GM12878 (cell line): ENCODE measurements around the gene SLC29A1. TPM values are rescaled to one million over a fixed set of nuclear protein-coding genes. Genes with fewer than 3 reads are reported as not detected.
A peak's percentile ranks its signal among the peaks of the same experiment; 100 is the strongest.

ENCODE experiments used
- ATAC-seq: fragments of 200-7000 bp; cut with Tn5 transposase; 3 replicates; pipeline ENCODE4 v1.9.1; 2020; ENCODE audit warnings: mild to moderate bottlenecking, moderate library complexity
- BruUV-seq: library from RNA; stranded (reverse); fragments of 400-500 nt; replicated peaks from 2 replicates; lab custom pipeline; 2021; lab: Mats Ljungman, UMichigan
- CTCF ChIA-PET: fragments of 300-600 bp; sonication (Branson Sonifier 250); formaldehyde crosslinking; extraction: SDS; loops from one replicate; lab custom pipeline; 2021; ENCODE audit warnings: inconsistent platforms; lab: Yijun Ruan, JAX
- POLR2A ChIA-PET: fragments of 350-600 bp; formaldehyde crosslinking; extraction: SDS; loops from one replicate; lab custom pipeline; 2021; ENCODE audit warnings: inconsistent platforms; lab: Charles Lee
- RAD21 ChIA-PET: fragments of 300-600 bp; sonication (Branson Sonifier 250); formaldehyde crosslinking; loops from one replicate; lab custom pipeline; 2023; ENCODE audit warnings: antibody characterized with exemption; ENCODE audit not compliant: unreplicated experiment; lab: Charles Lee
- SMC1A ChIA-PET: fragments of 300-600 bp; sonication (Branson Sonifier 250); formaldehyde crosslinking; loops from one replicate; lab custom pipeline; 2023; ENCODE audit not compliant: unreplicated experiment, uncharacterized antibody; lab: Charles Lee
- DNase-seq: peaks from one replicate; pipeline ENCODE4 v3.0.0-alpha.2; 2011; ENCODE audit warnings: low read depth, low spot score
- FAIRE-seq: peaks from 3 replicates; lab custom pipeline; 2011; peaks lifted over from hg19 to GRCh38; lab: Jason Lieb, UNC
- H2AFZ ChIP-seq: 2 replicates; pipeline ENCODE4 v1.6.0; 2011; ENCODE audit warnings: low read depth, low read length, control low read depth; ENCODE audit not compliant: control insufficient read depth
- H3K27ac ChIP-seq: 2 replicates; pipeline ENCODE4 v1.5.1; 2011; ENCODE audit warnings: control low read depth; ENCODE audit not compliant: control insufficient read depth, insufficient read depth
- H3K27me3 ChIP-seq, 2 experiments: replicated peaks in 1 of 2; 2 replicates each; pipeline versions ENCODE4 v1.6.0 to v1.6.1; 2011; ENCODE audit warnings: low read length in 1 of 2; ENCODE audit not compliant: control insufficient read depth in 2 of 2, insufficient read depth in 2 of 2
- H3K36me3 ChIP-seq, 2 experiments: 2 replicates each; pipeline ENCODE4 v1.5.1; 2011; ENCODE audit warnings: low read length in 1 of 2; ENCODE audit not compliant: control insufficient read depth in 2 of 2, insufficient read depth in 2 of 2
- H3K4me1 ChIP-seq: 2 replicates; pipeline ENCODE4 v1.6.1; 2011; ENCODE audit warnings: mild to moderate bottlenecking, low read length, moderate library complexity, mixed read lengths; ENCODE audit not compliant: control insufficient read depth, insufficient read depth
- H3K4me2 ChIP-seq: 2 replicates; pipeline ENCODE4 v1.6.0; 2011; ENCODE audit warnings: control low read depth; ENCODE audit not compliant: control insufficient read depth, insufficient read depth
- H3K4me3 ChIP-seq: fragments of 200-600 bp; sonication (generic); 2 replicates; pipeline ENCODE4 v1.5.1; 2016
- H3K79me2 ChIP-seq: 2 replicates; pipeline ENCODE4 v1.6.0; 2011; ENCODE audit warnings: low read length; ENCODE audit not compliant: control insufficient read depth, insufficient read depth
- H3K9ac ChIP-seq: 2 replicates; pipeline ENCODE4 v1.8.0; 2011; ENCODE audit warnings: low read length, control low read depth, mixed read lengths; ENCODE audit not compliant: control insufficient read depth, insufficient read depth
- H3K9me3 ChIP-seq: replicated peaks from 3 replicates; pipeline ENCODE4 v1.5.1; 2011; ENCODE audit warnings: mild to moderate bottlenecking, low read length; ENCODE audit not compliant: control insufficient read depth, insufficient read depth
- H4K20me1 ChIP-seq: 2 replicates; pipeline ENCODE4 v1.6.0; 2011; ENCODE audit not compliant: control insufficient read depth, insufficient read depth
- ATF7 ChIP-seq: fragments of 450-650 bp; IDR thresholded peaks from 2 replicates; pipeline ENCODE4 v1.6.1; 2016; ENCODE audit warnings: low read depth, mild to moderate bottlenecking
- BHLHE40 ChIP-seq, 2 experiments: fragments of 450-650 bp in 1 of 2; IDR thresholded peaks; 2 replicates each; pipeline ENCODE4 v1.6.1; 2011 to 2017; ENCODE audit warnings: low read depth in 2 of 2, borderline replicate concordance in 1 of 2, improper control_type of control experiment in 1 of 2, low read length in 1 of 2, mild to moderate bottlenecking in 1 of 2
- BRCA1 ChIP-seq: IDR thresholded peaks from 2 replicates; pipeline ENCODE4 v1.6.1; 2011; ENCODE audit warnings: low read depth, low read length, improper control_type of control experiment
- CEBPB ChIP-seq, 2 experiments: fragments of 150-350 bp in 1 of 2; IDR thresholded peaks; 2 replicates each; pipeline ENCODE4 v1.6.1; 2012 to 2014; ENCODE audit warnings: low read depth in 2 of 2, low read length in 2 of 2, borderline replicate concordance in 1 of 2, inconsistent platforms in 1 of 2
- CHD4 ChIP-seq: fragments of 200-600 bp; sonication (generic); IDR thresholded peaks from 2 replicates; pipeline ENCODE4 v1.6.1; 2016; ENCODE audit warnings: mild to moderate bottlenecking
- FOXM1 ChIP-seq: IDR thresholded peaks from 2 replicates; pipeline ENCODE4 v1.6.1; 2012; ENCODE audit warnings: low read depth, mild to moderate bottlenecking, inconsistent platforms, low read length, moderate library complexity
- HDAC6 ChIP-seq: fragments of 200-600 bp; sonication (generic); IDR thresholded peaks from one replicate; pipeline ENCODE4 v1.8.0; 2017; ENCODE audit warnings: antibody characterized with exemption; ENCODE audit not compliant: unreplicated experiment
- HDGF ChIP-seq: fragments of 450-650 bp; IDR thresholded peaks from 2 replicates; pipeline ENCODE4 v1.6.1; 2016; ENCODE audit warnings: antibody characterized with exemption
- KLF5 ChIP-seq: fragments of 450-650 bp; IDR thresholded peaks from 2 replicates; pipeline ENCODE4 v1.6.1; 2014; ENCODE audit warnings: mild to moderate bottlenecking; ENCODE audit not compliant: partially characterized antibody
- MTA2 ChIP-seq: fragments of 450-650 bp; IDR thresholded peaks from 2 replicates; pipeline ENCODE4 v1.6.1; 2016; ENCODE audit warnings: low read depth, mild to moderate bottlenecking, moderate library complexity
- NBN ChIP-seq: fragments of 450-650 bp; IDR thresholded peaks from 2 replicates; pipeline ENCODE4 v1.6.1; 2016
- SPI1 ChIP-seq: IDR thresholded peaks from 2 replicates; pipeline ENCODE4 v1.6.1; 2011; ENCODE audit warnings: low read depth, mild to moderate bottlenecking, low read length, moderate library complexity, borderline replicate concordance; ENCODE audit not compliant: insufficient read depth
- STAT3 ChIP-seq: IDR thresholded peaks from 2 replicates; pipeline ENCODE4 v1.6.1; 2011; ENCODE audit warnings: low read depth, low read length, improper control_type of control experiment
- TCF3 ChIP-seq: IDR thresholded peaks from 2 replicates; pipeline ENCODE4 v1.6.1; 2012; ENCODE audit warnings: low read depth, mild to moderate bottlenecking, low read length, borderline replicate concordance; ENCODE audit not compliant: insufficient read depth
- ZNF24 ChIP-seq: fragments of 450-650 bp; IDR thresholded peaks from 2 replicates; pipeline ENCODE4 v1.6.1; 2017; ENCODE audit warnings: antibody characterized with exemption, mild to moderate bottlenecking
- ZSCAN29 ChIP-seq: fragments of 450-650 bp; IDR thresholded peaks from 2 replicates; pipeline ENCODE4 v1.6.1; 2017; ENCODE audit warnings: mild to moderate bottlenecking, moderate library complexity
- WGBS: methylation state at CpG from one replicate; pipeline ENCODE4 v1.1.6; 2016; ENCODE audit warnings: low lambda C conversion rate; ENCODE audit not compliant: insufficient replicate concordance, insufficient coverage; ENCODE audit errors: missing lambda C conversion rate; 5-methylcytosine and 5-hydroxymethylcytosine counted together
- in situ Hi-C: fragments of 300-500 bp; cut with MboI; formaldehyde crosslinking; loops from 9 replicates; pipeline ENCODE4 v1.14.3; 2018; ENCODE audit warnings: mixed read lengths
- intact Hi-C: fragments of 100-400 bp; cut with micrococcal nuclease; formaldehyde crosslinking; loops from one replicate; pipeline ENCODE4 v1.14.2; 2022; ENCODE audit not compliant: unreplicated experiment
- polyA plus RNA-seq, 11 experiments: library from polyadenylated mRNA; depleted of rRNA in 4 of 11; unstranded in 6 of 11; stranded (reverse) in 5 of 11; fragments of >200 nt; fragmentation: Nextera tagmentation in 4 of 11; fragmentation: Illumina TruSeq in 1 of 11; extraction: Ambion mirVana in 4 of 11; extraction: Trizol in 1 of 11; gene quantifications; 1 replicate in 1 of 11; 2 replicates in 10 of 11; pipeline versions ENCODE4 v1.2.1 to v1.2.3, GENCODE V29; 2011 to 2016; ENCODE audit warnings: inconsistent platforms in 2 of 11, missing spikeins in 2 of 11, low read depth in 1 of 11
- total RNA-seq, 4 experiments: library from RNA; depleted of rRNA in 3 of 4; stranded (reverse); fragments of >200 nt in 3 of 4; fragmentation: Illumina TruSeq in 1 of 4; extraction: Trizol in 1 of 4; gene quantifications; 2 replicates each; pipeline versions ENCODE4 v1.2.1 to v1.2.3, GENCODE V29; 2013 to 2021
- TF ChIP-seq, protein P1 (sequence below): IDR thresholded peaks from 2 replicates; pipeline ENCODE4 v1.6.1; 2011; ENCODE audit warnings: borderline replicate concordance, low read depth, mild to moderate bottlenecking, moderate library complexity, mixed read lengths, low read length; ENCODE audit not compliant: insufficient read depth; ENCODE audit errors: extremely low read length
- TF ChIP-seq, protein P2 (sequence below): fragments of 450-650 bp; IDR thresholded peaks from 2 replicates; pipeline ENCODE4 v1.6.1; 2016; ENCODE audit warnings: mild to moderate bottlenecking

Gene SLC29A1
- total and polyA plus RNA-seq, 10 of the 15 experiments (the other 5 are each of a cell fraction or from before 2014, with no cell fraction given): 10.0 to 132 (median 93.4) TPM

DNA sequence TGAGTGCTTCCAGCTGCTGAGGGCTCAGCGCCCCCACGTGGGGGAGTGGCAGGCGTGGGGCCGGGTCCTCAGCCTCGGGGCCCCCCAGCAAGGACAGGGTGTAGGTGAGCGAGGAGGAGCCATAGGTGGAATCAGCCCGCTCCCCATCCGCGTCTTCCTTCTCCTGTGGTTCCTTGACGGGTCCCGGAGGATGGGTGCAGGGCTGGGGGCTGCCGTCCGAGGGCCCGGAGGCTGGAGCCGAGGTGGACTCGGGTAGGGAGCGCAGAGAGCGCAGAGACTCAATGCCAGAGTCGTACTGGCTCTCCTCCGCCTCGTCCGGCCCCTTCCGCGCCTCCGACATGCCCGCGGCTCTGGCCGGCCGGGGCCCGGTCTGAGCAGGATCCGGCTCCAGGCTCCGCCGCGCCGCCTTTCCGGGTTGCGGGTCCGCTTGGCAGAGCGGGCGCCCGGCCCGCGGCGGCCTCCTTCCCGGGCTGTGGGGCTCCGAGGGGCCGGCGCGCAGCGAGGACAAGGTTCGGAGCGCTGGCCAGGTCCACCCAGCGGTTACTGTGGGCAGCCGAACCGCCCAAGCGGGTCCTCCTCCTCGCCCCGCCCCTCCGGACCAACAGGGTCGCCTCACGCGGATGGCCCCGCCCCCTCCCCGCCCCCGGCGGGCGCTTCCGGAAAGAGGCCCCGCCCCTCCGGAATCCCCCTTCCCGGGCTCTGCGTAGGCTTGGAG lies 41.8 kb downstream of the SLC29A1 start, which contains the start of gene NFKBIE (continued):
- no peak for TF ChIP-seq CHD4
- no peak; the same call in 1 of the 2 replicates for TF ChIP-seq TCF3
- TF ChIP-seq STAT3: no peak
- TF ChIP-seq BRCA1: no peak
- no peak for TF ChIP-seq FOXM1
- TF ChIP-seq ZSCAN29: no peak
- TF ChIP-seq, protein P1, sequence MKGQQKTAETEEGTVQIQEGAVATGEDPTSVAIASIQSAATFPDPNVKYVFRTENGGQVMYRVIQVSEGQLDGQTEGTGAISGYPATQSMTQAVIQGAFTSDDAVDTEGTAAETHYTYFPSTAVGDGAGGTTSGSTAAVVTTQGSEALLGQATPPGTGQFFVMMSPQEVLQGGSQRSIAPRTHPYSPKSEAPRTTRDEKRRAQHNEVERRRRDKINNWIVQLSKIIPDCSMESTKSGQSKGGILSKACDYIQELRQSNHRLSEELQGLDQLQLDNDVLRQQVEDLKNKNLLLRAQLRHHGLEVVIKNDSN: no peak
- TF ChIP-seq, all 136 proteins: peak for 41

DNA sequence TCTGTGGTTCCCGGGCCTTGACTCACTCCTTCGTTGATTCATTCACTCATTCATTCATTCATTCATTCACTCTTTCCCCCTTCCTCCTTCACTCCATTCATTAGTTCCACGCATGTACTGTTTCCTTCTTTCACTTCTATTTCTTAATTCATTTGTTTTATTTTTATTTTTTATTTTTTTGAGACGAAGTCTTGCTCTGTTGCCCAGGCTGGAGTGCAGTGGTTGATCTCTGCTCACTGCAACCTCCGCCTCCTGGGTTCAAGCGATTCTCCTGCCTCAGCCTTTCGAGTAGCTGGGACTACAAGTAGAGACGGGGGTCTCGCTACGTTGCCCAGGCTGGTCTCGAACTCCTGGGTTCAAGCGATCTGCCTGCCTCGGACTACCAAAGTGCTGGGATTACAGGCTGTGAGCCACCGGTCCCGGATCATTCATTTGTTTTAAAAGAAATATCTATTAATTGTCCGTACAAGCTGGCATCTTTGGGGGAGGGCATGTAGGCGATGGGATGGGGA lies 42.4 kb downstream of the SLC29A1 start:
- Histone ChIP-seq H3K27ac (peak overlapping the region; percentile 99), H2AFZ (peak overlapping the region; percentile 33), H3K4me3 (peak overlapping the region; percentile 61), H3K9ac (peak overlapping the region; percentile 62), H3K9me3 (no peaks in the 10 kb centered on the region), H3K4me1 (peaks cover 44% of the 10 kb centered on the region), H3K36me3 (peaks cover 0 to 2% of the 10 kb centered on the region in 2 experiments; a peak in 1 of 4 replicates), H3K79me2 (peaks cover 48% of the 10 kb centered on the region), H3K27me3 (peaks cover 0 to 2% of the 10 kb centered on the region in 2 experiments; a peak in 1 of 4 replicates), H4K20me1 (no peaks in the 10 kb centered on the region), H3K4me2 (peak overlapping the region; percentile 99)
- DNase-seq (no peak), ATAC-seq (no peak), FAIRE-seq (no peak)
- CTCF ChIA-PET: interaction anchor here (0.6 to 6.3 kb wide), 9 partner anchors 11 to 193 kb away, joined by 3 to 163 read pairs (median 22); partner anchors contain the start of genes AARS2 and SLC35B2
- intact Hi-C loops: loop anchor here (2.0 kb wide), 1 partner anchor 47 kb away; the partner anchor contains the start of gene AARS2
- RAD21 ChIA-PET: interaction anchor here (1.3 to 3.2 kb wide), 4 partner anchors 9 to 93 kb away, joined by 3 to 20 read pairs (median 6); no protein-coding TSS in a partner anchor
- POLR2A ChIA-PET: interaction anchor here (0.7 to 1.7 kb wide), 3 partner anchors 9 to 165 kb away, joined by 3 to 6 read pairs (median 5); partner anchors contain the start of genes HSP90AB1 and SLC35B2
- BruUV-seq: no TSS peak
- in situ Hi-C loops: loop anchor here (5.0 kb wide), 1 partner anchor 72 kb away; no protein-coding TSS in a partner anchor
- SMC1A ChIA-PET: interaction anchor here (3.0 to 4.6 kb wide), 2 partner anchors 72 to 93 kb away, joined by 11 to 79 read pairs; no protein-coding TSS in a partner anchor
- 16% methylated on average over 17 of the region's 17 CpGs for WGBS
- TF ChIP-seq CEBPB (IDR thresholded peaks at IDR 0.05; ENCODE audit: borderline replicate concordance in 1 of 2, low read depth in 2 of 2, low read length in 2 of 2): no peak
- peak; percentile 20; the same call in 1 of the 2 replicates for TF ChIP-seq MTA2
- TF ChIP-seq KLF5: no peak
- TF ChIP-seq, protein P2, sequence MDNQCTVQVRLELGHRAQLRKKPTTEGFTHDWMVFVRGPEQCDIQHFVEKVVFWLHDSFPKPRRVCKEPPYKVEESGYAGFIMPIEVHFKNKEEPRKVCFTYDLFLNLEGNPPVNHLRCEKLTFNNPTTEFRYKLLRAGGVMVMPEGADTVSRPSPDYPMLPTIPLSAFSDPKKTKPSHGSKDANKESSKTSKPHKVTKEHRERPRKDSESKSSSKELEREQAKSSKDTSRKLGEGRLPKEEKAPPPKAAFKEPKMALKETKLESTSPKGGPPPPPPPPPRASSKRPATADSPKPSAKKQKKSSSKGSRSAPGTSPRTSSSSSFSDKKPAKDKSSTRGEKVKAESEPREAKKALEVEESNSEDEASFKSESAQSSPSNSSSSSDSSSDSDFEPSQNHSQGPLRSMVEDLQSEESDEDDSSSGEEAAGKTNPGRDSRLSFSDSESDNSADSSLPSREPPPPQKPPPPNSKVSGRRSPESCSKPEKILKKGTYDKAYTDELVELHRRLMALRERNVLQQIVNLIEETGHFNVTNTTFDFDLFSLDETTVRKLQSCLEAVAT: peak; percentile 44; the same call in 1 of the 2 replicates
- no peak for TF ChIP-seq HDAC6
- TF ChIP-seq ZNF24: peak; percentile 100
- peak; percentile 7; the same call in 1 of the 2 replicates for TF ChIP-seq SPI1
- peak; percentile 73 for TF ChIP-seq ATF7
- TF ChIP-seq HDGF: peak; percentile 95
- TF ChIP-seq BHLHE40 (IDR thresholded peaks at IDR 0.05; ENCODE audit: borderline replicate concordance in 1 of 2, low read depth in 2 of 2, low read length in 1 of 2): 0 out of 4 replicates have a peak, but pooled peaks of 1 of the 2 experiments have one; percentile 2
- peak; percentile 91 for TF ChIP-seq NBN
